Esophagus muscularis mucosa (tissue), 4 donors: ENCODE results near the gene ZNF540. TPM values are rescaled to one million over a fixed set of nuclear protein-coding genes. Genes with fewer than 3 reads are reported as not detected.
"Not testable (repeated sequence)": the region's sequence is repeated elsewhere in the genome, so short reads cannot be mapped to it uniquely, and the experiment has no call there.

Experiments used
- DNase-seq: peaks from one replicate; pipeline ENCODE4 v3.0.0-alpha.2; 2017; ENCODE audit errors: extremely low spot score
- H3K27ac ChIP-seq, 4 donors: fragments of 200-600 bp; sonication (generic); replicated peaks in 1 of 4; 1 replicate in 3 of 4; 2 replicates in 1 of 4; pipeline ENCODE4 v1.5.1; 2016 to 2019; ENCODE audit warnings: mild to moderate bottlenecking in 1 of 4
- H3K27me3 ChIP-seq, 4 donors: fragments of 200-600 bp; sonication (generic); one replicate each; pipeline versions ENCODE4 v1.5.1 to v1.6.0; 2016 to 2019
- H3K36me3 ChIP-seq, 4 donors: fragments of 200-600 bp; sonication (generic); one replicate each; pipeline ENCODE4 v1.5.1; 2016 to 2019
- H3K4me1 ChIP-seq, 4 donors: fragments of 200-600 bp; sonication (generic); one replicate each; pipeline ENCODE4 v1.5.1; 2016 to 2019
- H3K4me3 ChIP-seq, 4 donors: fragments of 200-600 bp; sonication (generic); 1 replicate in 2 of 4; 2 replicates in 2 of 4; pipeline ENCODE4 v1.5.1; 2016 to 2019; ENCODE audit warnings: mild to moderate bottlenecking in 4 of 4, moderate library complexity in 1 of 4
- H3K9me3 ChIP-seq, 4 donors: fragments of 200-600 bp; sonication (generic); 1 replicate in 3 of 4; 2 replicates in 1 of 4; pipeline ENCODE4 v1.5.1; 2016 to 2019
- EP300 ChIP-seq: sonication (generic); formaldehyde crosslinking; IDR thresholded peaks from one replicate; pipeline ENCODE4 v1.6.1; 2017; ENCODE audit warnings: antibody characterized with exemption
- POLR2A ChIP-seq: fragments of 450-650 bp; IDR thresholded peaks from one replicate; pipeline ENCODE4 v1.6.1; 2017; ENCODE audit warnings: antibody characterized with exemption, moderate library complexity, mild to moderate bottlenecking, low read depth
- POLR2AphosphoS5 ChIP-seq, 2 donors: sonication (generic); formaldehyde crosslinking; IDR thresholded peaks; one replicate each; pipeline ENCODE4 v1.6.1; 2017; ENCODE audit warnings: antibody characterized with exemption in 2 of 2
- WGBS: methylation state at CpG from one replicate; pipeline ENCODE4 v1.1.5; 2018; 5-methylcytosine and 5-hydroxymethylcytosine counted together
- intact Hi-C: fragments of 100-400 bp; cut with DNase I; formaldehyde crosslinking; loops from one replicate; pipeline ENCODE4 v1.15.1; 2023
- total RNA-seq, 4 donors: library from RNA; depleted of rRNA; stranded (reverse); fragments of >200 nt; gene quantifications; one replicate each; pipeline versions ENCODE4 v1.1.0 to v1.2.1, GENCODE V29; 2016
- TF ChIP-seq, protein P1 (sequence below), 3 experiments: fragments of 200-600 bp in 2 of 3; fragments of 450-650 bp in 1 of 3; sonication (generic) in 2 of 3; IDR thresholded peaks; one replicate each; pipeline ENCODE4 v1.5.1; 2017 to 2019; ENCODE audit warnings: antibody characterized with exemption in 3 of 3, mild to moderate bottlenecking in 2 of 3, moderate library complexity in 1 of 3

ZNF540 gene
- total RNA-seq, 4 donors from 2014 or later: 1.6 to 5.4 (median 2.5) TPM

DNA sequence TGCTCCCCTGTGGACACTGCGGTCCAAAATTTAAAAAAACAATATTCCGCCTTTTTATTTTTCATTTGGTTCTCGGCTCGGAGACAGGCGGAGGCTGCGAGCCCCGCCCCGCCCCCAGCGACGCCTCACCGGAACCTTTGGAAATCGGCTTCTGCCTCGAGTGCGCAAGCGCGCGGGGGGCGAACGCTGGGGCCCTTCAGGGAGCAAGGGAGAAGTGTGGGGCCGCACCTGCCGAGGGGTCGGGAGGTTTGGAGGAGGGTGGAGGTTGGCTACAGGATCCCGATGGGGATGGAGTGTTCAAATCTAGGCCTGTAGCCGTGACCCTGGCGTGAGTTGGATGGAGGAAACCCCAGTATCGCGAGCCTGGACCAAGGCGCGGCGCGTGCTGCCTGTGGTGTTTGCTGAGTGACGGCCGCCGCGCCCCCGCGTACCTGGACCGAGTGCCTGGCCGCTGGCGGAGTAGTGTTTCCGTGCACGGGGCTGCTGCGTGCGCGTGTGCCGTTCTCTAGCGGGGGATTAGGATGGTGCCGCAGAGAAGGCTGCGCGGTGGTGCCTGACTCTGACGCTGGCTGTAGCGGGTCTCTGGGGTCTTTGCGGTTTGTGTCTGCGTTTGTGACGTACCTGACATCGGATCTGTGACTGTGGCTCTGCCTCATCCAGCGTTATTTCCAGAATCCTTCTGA is 61.2 kb downstream of the ZNF540 start:
- Histone ChIP-seq H3K27me3 (no peaks in the 10 kb centered on the region), H3K4me1 (peaks cover 12 to 30% (median 27%) of the 10 kb centered on the region in 4 donors), H3K9me3 (no peaks in the 10 kb centered on the region), H3K4me3 (peak overlapping the region; percentile 71 to 88 (median 74)), H3K27ac (peak overlapping the region; percentile 88 to 94 (median 89)), H3K36me3 (no peaks in the 10 kb centered on the region)
- DNase-seq: peak; percentile 94
- intact Hi-C loops: loop anchor here (5.0 kb wide), 1 partner anchor 36 kb away; no protein-coding TSS in a partner anchor
- WGBS: 0% methylated on average over 19 of the region's 57 CpGs
- TF ChIP-seq EP300 (no peak), POLR2A (no peak), POLR2AphosphoS5 (IDR thresholded peaks at IDR 0.05) (peak; percentile 59 to 64)
- TF ChIP-seq, protein P1, sequence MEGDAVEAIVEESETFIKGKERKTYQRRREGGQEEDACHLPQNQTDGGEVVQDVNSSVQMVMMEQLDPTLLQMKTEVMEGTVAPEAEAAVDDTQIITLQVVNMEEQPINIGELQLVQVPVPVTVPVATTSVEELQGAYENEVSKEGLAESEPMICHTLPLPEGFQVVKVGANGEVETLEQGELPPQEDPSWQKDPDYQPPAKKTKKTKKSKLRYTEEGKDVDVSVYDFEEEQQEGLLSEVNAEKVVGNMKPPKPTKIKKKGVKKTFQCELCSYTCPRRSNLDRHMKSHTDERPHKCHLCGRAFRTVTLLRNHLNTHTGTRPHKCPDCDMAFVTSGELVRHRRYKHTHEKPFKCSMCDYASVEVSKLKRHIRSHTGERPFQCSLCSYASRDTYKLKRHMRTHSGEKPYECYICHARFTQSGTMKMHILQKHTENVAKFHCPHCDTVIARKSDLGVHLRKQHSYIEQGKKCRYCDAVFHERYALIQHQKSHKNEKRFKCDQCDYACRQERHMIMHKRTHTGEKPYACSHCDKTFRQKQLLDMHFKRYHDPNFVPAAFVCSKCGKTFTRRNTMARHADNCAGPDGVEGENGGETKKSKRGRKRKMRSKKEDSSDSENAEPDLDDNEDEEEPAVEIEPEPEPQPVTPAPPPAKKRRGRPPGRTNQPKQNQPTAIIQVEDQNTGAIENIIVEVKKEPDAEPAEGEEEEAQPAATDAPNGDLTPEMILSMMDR (IDR thresholded peaks at IDR 0.05): no peak

DNA sequence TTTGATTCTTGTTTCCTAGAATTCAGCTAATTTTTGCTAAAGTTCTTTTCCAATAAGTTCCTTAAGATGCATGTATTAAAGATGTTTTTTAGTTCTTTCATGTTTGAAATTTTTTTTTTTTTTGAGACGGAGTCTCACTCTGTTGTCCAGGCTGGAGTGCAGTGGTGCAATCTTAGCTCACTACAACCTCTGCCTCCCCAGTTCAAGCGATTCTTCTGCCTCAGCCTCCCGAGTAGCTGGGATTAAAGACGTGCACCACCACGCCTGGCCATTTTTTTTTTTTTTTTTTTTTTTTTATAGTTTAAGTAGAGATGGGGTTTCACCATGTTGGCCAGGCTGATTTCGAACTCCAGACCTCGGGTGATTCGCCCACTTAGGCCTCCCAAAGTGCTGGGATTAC is 62.5 kb downstream of the ZNF540 start:
- H3K27me3 ChIP-seq, H3K27ac ChIP-seq, H3K9me3 ChIP-seq, H3K4me3 ChIP-seq, DNase-seq, H3K36me3 ChIP-seq: not testable (repeated sequence)
- WGBS: 94% methylated on average over 8 of the region's 8 CpGs
- peaks cover 12 to 30% (median 27%) of the 10 kb centered on the region in 4 donors for H3K4me1 ChIP-seq
- intact Hi-C loops: loop anchor here (5.0 kb wide), 1 partner anchor 35 kb away; no protein-coding TSS in a partner anchor

Other genes with a start within 250 kb of the ZNF540 start
- gene ZNF527, start 223.8 kb upstream of the ZNF540 start, total RNA-seq: 1 to 10 TPM; 4.5 to 8.8 (median 5.5) TPM
- gene ZNF569, start 127.4 kb upstream of the ZNF540 start, total RNA-seq: 10 to 100 TPM in 1 of 4 donors, 1 to 10 TPM in 3; 5.6 to 11.6 (median 7.7) TPM
- 10 to 100 TPM in 1 of 4 donors, 1 to 10 TPM in 3; 7.8 to 10.9 (median 8.9) TPM for gene ZNF570, start 125.5 kb upstream of the ZNF540 start, total RNA-seq
- gene ZNF793, start 87.9 kb upstream of the ZNF540 start, total RNA-seq: 1 to 10 TPM; 3.0 to 7.1 (median 5.3) TPM
- gene ZNF571, start 84 bp upstream of the ZNF540 start, total RNA-seq: 1 to 10 TPM; 2.8 to 4.7 (median 4.3) TPM
- 10 to 100 TPM; 10.1 to 24.5 (median 18.4) TPM for gene ZFP30, start 60.6 kb downstream of the ZNF540 start, total RNA-seq
- 1 to 10 TPM; 2.3 to 8.8 (median 6.7) TPM for gene ZNF607, start 124.9 kb downstream of the ZNF540 start, total RNA-seq
- gene ZNF573, start 184.7 kb downstream of the ZNF540 start, total RNA-seq: 10 to 100 TPM in 1 of 4 donors, 1 to 10 TPM in 3; 5.8 to 12.1 (median 7.6) TPM